GM19395 (cell line): ENCODE results near the gene SIM2.

ENCODE experiments used
- ATAC-seq: cut with Tn5 transposase; IDR thresholded peaks from one replicate; pipeline ENCODE4 v1.9.1; 2021; ENCODE audit warnings: mild to moderate bottlenecking, moderate library complexity; ENCODE audit not compliant: unreplicated experiment

The SIM2 gene

GRCh38 chr21:36700295-36700970, 1.5 kb downstream of the SIM2 start:
- ATAC-seq, result no peak

- no peak for ATAC-seq
Observed at GRCh38 chr21:36700971-36701755, 2.2 kb downstream of the SIM2 start.

DNA sequence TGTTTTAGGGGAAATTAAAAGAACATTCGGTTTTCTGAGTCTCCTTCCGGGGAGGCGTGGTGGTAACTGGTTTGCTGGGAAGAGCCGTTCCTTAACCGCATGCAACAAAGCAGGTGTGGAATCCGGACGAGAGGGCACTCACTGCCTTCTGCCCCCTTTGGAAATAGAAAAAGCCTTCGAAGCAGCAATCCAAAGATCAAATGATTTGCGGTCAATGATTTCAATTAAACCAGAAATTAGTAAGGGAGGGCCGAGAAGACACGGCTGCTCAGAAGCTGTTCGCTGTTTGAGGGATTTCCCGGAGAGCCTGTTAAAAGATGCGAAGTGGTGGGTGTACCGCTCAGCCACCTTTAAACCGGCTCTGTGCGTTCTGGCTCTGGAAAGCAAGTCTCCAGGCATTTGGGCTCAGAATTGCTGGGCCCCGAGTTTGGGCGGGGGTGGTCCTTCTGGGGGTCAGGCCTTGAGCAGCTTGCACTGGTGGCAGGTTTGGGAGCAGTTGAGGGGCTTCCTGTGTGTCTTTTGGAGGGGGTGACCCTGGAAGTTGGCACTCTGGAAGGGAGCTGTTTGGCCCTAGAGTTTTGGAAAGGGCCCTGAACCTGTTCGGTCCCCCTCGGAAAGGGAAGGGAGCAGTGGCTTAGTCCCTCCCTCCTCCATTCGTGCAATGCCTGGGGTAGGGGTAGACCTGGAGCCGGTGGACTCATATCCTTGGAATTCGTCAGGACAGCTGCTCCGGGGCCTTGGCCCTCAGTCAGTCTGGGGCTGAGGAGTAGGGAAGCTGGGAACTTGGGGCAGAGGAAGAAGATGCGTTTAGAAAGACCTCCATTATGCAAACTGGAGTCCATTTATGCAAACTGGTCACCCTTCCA, 3.1 kb downstream of the SIM2 start:
- ATAC-seq, result no peak

GRCh38 chr21:36702622-36702968, 3.7 kb downstream of the SIM2 start:
- no peak for ATAC-seq

DNA sequence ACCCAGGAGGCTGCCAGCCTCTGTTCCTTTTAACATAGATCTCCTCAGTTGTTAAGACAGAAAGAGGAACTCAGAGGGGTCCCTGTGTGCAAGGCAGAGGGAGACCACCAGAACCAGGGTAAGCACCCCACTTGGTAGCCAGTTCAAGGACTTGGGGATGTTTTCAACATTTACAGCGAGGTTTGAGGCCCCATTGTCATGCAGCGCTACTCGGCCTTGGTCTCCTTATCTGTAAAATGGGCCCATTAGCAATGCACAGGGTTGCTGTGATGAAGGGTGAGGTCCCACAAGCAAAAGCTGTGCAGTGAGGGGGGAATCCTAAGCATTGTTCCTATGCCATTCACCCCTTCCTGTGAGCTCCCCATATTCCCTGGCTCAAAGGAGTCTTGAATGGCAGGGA, 4.2 kb downstream of the SIM2 start:
- no peak for ATAC-seq

- no peak for ATAC-seq
Observed at GRCh38 chr21:36703626-36704280, 4.8 kb downstream of the SIM2 start.

DNA sequence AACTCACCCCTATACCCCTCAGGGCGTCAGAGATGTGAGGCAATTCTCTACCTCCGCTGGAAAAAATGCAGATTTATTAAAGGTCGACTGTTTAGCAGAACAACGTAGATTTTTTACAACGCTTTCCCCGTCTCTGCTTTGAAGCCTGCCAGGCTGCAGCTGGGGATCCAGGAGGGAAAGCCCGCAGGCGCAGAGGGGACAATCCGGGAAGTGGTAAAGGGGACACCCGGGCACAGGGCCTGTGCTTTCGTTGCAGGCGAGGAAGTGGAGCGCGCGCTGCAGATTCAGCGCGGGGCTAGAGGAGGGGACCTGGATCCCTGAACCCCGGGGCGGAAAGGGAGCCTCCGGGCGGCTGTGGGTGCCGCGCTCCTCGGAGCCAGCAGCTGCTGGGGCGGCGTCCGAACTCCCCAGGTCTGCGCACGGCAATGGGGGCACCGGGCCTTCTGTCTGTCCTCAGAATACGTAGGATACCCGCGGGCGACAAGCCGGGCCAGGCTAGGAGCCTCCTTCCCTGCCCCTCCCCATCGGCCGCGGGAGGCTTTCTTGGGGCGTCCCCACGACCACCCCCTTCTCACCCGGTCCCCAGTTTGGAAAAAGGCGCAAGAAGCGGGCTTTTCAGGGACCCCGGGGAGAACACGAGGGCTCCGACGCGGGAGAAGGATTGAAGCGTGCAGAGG, 5.5 kb downstream of the SIM2 start:
- ATAC-seq, result no peak

- no peak for ATAC-seq
Observed at GRCh38 chr21:36704958-36705678, 6.2 kb downstream of the SIM2 start.

- no peak for ATAC-seq
Observed at GRCh38 chr21:36705679-36706481, 7.0 kb downstream of the SIM2 start.

DNA sequence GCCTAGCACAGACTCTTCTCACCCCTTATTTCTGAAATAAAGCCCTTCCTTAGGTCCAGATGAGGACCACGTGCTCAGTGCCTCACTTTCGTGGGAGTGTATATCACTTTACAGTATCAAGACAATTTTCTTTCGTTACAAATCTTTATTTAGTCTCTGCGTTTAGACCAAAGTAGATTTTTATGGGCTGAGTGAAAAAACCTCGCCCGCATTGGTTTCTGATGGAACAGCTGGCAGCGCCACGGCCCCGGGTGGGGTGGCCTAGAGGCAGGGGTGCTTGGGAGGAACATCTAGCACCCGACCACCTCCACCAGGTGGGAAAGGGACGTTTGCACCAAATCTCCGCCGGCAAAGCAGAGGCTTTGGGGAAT, 7.6 kb downstream of the SIM2 start:
- no peak for ATAC-seq

DNA sequence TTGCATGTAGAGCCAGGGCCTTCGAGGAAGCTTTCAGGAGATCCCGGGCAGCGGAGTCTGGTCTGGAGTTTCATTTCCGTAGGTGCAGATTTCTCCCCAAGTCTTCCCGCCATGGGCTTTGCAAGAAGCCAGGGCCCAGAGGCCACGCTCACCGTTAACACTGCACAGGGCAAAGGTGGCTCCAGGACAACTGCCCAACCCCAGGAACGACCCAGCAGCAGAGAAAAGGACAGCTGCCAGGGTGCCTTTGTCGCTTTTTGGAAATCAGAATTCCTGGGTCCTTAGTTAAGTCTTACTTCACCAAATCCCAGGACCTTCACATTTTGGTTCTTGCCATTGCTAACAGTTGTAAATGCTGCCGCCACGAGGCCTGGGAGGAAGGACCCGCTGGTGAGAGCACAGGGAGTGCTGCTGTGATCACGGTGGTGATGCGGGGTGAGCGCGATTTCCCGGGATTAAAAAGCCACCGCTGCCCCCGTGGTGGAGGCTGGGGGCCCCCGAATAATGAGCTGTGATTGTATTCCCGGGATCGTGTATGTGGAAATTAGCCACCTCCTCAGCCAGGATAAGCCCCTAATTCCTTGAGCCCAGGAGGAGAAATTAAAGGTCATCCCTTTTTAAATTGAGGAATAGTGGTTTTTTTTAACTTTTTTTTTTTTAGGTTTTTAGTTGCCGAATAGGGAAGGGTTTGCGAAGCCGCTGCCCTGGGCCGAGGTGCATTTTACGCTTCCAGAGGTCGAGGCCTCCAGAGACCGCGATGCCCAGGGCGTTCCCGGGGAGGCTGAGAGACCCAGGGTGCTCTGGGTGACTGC, 8.2 kb downstream of the SIM2 start:
- no peak for ATAC-seq

GRCh38 chr21:36707763-36708285, 8.9 kb downstream of the SIM2 start:
- ATAC-seq, result no peak

GRCh38 chr21:36708286-36709029, 9.5 kb downstream of the SIM2 start:
- no peak for ATAC-seq

- no peak for ATAC-seq
Observed at GRCh38 chr21:36709030-36709867, 10.3 kb downstream of the SIM2 start.

- no peak for ATAC-seq
Observed at GRCh38 chr21:36709868-36710728, 11.2 kb downstream of the SIM2 start.

DNA sequence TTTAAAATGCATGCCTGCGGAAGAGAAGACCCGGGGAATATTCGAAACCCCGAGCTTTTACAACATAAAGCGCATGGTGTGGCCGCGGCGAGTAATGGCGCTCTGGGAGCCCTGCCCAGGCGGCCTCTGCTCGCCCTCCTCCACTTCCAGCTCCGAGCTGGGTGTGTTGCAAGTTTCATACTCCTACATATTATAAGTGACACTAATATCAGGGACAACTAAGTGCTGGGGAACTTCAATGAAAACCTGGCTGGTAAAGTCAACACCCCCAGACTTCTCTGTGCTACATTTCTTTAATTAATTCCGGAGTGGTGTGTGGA, 11.8 kb downstream of the SIM2 start:
- no peak for ATAC-seq
